Transverse colon (tissue), 4 donors: ENCODE results near the gene TRIP13.

Experiments
- EP300 ChIP-seq: sonication (generic); formaldehyde crosslinking; IDR thresholded peaks from one replicate; pipeline ENCODE4 v1.6.1; 2017; ENCODE audit warnings: antibody characterized with exemption, low read depth
- POLR2A ChIP-seq: fragments of 450-650 bp; IDR thresholded peaks from one replicate; pipeline ENCODE4 v1.6.1; 2016; ENCODE audit warnings: antibody characterized with exemption, mild to moderate bottlenecking, moderate library complexity
- POLR2AphosphoS5 ChIP-seq, 3 donors: sonication (generic); formaldehyde crosslinking; IDR thresholded peaks; one replicate each; pipeline ENCODE4 v1.6.1; 2016; ENCODE audit warnings: antibody characterized with exemption in 3 of 3
- TF ChIP-seq, protein P1 (sequence below), 5 experiments: fragments of 200-600 bp in 3 of 5; fragments of 450-650 bp in 2 of 5; sonication (generic) in 3 of 5; IDR thresholded peaks; 1 replicate in 2 of 5; 2 replicates in 3 of 5; pipeline ENCODE4 v1.5.1; 2016 to 2017; ENCODE audit warnings: antibody characterized with exemption in 5 of 5, inconsistent platforms in 3 of 5, mild to moderate bottlenecking in 2 of 5, moderate library complexity in 1 of 5

DNA sequence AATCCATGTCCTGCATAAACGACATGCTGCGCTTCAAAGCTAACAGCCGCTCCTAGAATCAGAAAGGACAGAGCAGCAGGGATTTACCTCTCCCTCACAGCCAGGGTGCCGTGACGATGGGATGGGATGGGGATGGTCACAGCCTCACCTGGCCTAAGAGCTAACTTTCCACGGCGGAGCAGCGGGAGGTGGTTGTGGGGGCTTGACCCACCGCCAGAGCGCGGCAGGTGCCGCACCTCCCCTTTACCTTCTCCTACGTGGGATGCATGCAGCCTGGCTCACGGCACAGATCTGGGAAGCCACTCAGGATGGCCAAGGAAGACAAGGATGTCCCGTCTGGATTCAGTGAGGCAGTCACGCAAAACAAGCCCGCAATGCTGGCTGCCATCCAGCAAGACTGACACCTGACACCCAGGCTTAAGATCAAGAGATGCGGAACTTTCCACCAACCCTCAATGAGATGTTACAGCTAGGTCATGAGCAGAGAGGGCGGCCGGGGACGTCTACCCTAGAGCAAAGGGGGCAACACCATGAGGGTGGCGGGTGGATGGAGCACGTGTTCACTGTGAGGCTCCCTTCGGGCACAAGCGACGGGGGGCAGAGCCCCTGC is 5.9 kb upstream of the TRIP13 start:
- TF ChIP-seq, protein P1, sequence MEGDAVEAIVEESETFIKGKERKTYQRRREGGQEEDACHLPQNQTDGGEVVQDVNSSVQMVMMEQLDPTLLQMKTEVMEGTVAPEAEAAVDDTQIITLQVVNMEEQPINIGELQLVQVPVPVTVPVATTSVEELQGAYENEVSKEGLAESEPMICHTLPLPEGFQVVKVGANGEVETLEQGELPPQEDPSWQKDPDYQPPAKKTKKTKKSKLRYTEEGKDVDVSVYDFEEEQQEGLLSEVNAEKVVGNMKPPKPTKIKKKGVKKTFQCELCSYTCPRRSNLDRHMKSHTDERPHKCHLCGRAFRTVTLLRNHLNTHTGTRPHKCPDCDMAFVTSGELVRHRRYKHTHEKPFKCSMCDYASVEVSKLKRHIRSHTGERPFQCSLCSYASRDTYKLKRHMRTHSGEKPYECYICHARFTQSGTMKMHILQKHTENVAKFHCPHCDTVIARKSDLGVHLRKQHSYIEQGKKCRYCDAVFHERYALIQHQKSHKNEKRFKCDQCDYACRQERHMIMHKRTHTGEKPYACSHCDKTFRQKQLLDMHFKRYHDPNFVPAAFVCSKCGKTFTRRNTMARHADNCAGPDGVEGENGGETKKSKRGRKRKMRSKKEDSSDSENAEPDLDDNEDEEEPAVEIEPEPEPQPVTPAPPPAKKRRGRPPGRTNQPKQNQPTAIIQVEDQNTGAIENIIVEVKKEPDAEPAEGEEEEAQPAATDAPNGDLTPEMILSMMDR (IDR thresholded peaks at IDR 0.05), result no peak
- TF ChIP-seq POLR2A (no peak), POLR2AphosphoS5 (IDR thresholded peaks at IDR 0.05) (no peak), EP300 (no peak)
